Body of pancreas (tissue), 4 donors: Measurements from ENCODE around the gene ZNF302.

Experiments used
- POLR2A ChIP-seq, 3 donors: fragments of 450-650 bp; IDR thresholded peaks; one replicate each; pipeline ENCODE4 v1.6.1; 2016; ENCODE audit warnings: antibody characterized with exemption in 3 of 3, mild to moderate bottlenecking in 2 of 3
- TF ChIP-seq, protein P1 (sequence below), 7 experiments: fragments of 450-650 bp in 4 of 7; fragments of 200-600 bp in 3 of 7; sonication (generic) in 3 of 7; IDR thresholded peaks; one replicate each; pipeline ENCODE4 v1.5.1; 2016 to 2019; ENCODE audit warnings: antibody characterized with exemption in 7 of 7

- TF ChIP-seq, protein P1, sequence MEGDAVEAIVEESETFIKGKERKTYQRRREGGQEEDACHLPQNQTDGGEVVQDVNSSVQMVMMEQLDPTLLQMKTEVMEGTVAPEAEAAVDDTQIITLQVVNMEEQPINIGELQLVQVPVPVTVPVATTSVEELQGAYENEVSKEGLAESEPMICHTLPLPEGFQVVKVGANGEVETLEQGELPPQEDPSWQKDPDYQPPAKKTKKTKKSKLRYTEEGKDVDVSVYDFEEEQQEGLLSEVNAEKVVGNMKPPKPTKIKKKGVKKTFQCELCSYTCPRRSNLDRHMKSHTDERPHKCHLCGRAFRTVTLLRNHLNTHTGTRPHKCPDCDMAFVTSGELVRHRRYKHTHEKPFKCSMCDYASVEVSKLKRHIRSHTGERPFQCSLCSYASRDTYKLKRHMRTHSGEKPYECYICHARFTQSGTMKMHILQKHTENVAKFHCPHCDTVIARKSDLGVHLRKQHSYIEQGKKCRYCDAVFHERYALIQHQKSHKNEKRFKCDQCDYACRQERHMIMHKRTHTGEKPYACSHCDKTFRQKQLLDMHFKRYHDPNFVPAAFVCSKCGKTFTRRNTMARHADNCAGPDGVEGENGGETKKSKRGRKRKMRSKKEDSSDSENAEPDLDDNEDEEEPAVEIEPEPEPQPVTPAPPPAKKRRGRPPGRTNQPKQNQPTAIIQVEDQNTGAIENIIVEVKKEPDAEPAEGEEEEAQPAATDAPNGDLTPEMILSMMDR (IDR thresholded peaks at IDR 0.05): no peak
- no peak for TF ChIP-seq POLR2A (IDR thresholded peaks at IDR 0.05)
Measured at GRCh38 chr19:34664168-34664567, 13.3 kb upstream of the ZNF302 start.
